Endothelial cell of umbilical vein (primary cell): ENCODE data around the gene HOXB4. TPM values are rescaled to one million over a fixed set of nuclear protein-coding genes. Genes with fewer than 3 reads are reported as not detected.
A peak's percentile ranks its signal among the peaks of the same experiment; 100 is the strongest.

Experiments used
- BruUV-seq: library from RNA; stranded (reverse); fragments of 400-500 nt; replicated peaks from 2 replicates; lab custom pipeline; 2021; lab: Mats Ljungman, UMichigan
- CTCF ChIA-PET: fragments of 300-600, 350-600 bp; sonication (Branson Sonifier 250); formaldehyde crosslinking; loops from one replicate; lab custom pipeline; 2021; ENCODE audit warnings: antibody characterized with exemption, inconsistent platforms; lab: Charles Lee
- POLR2A ChIA-PET: fragments of 300-600, 350-600 bp; sonication (Branson Sonifier 250); formaldehyde crosslinking; loops from one replicate; lab custom pipeline; 2021; ENCODE audit warnings: antibody characterized with exemption, inconsistent platforms; lab: Charles Lee
- DNase-seq: peaks from one replicate; pipeline ENCODE4 v3.0.0-alpha.2; 2011; ENCODE audit warnings: low read depth, low spot score
- FAIRE-seq: peaks from 2 replicates; lab custom pipeline; 2011; peaks lifted over from hg19 to GRCh38; lab: Jason Lieb, UNC
- H2AFZ ChIP-seq: 2 replicates; pipeline ENCODE4 v1.6.0; 2012; ENCODE audit warnings: low read depth, low read length, control low read depth, inconsistent platforms
- H3K27ac ChIP-seq: 2 replicates; pipeline ENCODE4 v1.5.1; 2011; ENCODE audit warnings: low read depth, mild to moderate bottlenecking, control low read depth, low read length, moderate library complexity; ENCODE audit not compliant: insufficient read depth
- H3K27me3 ChIP-seq, 2 experiments: 2 replicates each; pipeline versions ENCODE4 v1.6.0 to v1.6.1; 2011; ENCODE audit warnings: low read length in 2 of 2, mixed read lengths in 1 of 2; ENCODE audit not compliant: control insufficient read depth in 2 of 2, insufficient read depth in 2 of 2
- H3K36me3 ChIP-seq, 2 experiments: 2 replicates in 1 of 2; 3 replicates in 1 of 2; pipeline ENCODE4 v1.5.1; 2011; ENCODE audit warnings: low read length in 2 of 2, mild to moderate bottlenecking in 1 of 2, moderate library complexity in 1 of 2; ENCODE audit not compliant: control insufficient read depth in 2 of 2, insufficient read depth in 2 of 2; ENCODE audit errors: extremely low read depth in 1 of 2
- H3K4me1 ChIP-seq: 3 replicates; pipeline ENCODE4 v1.5.1; 2011; ENCODE audit warnings: mild to moderate bottlenecking, low read length; ENCODE audit not compliant: control insufficient read depth, insufficient read depth; ENCODE audit errors: extremely low read depth
- H3K4me2 ChIP-seq: 2 replicates; pipeline ENCODE4 v1.6.1; 2011; ENCODE audit warnings: low read length, control low read depth, mixed read lengths; ENCODE audit not compliant: insufficient read depth
- H3K4me3 ChIP-seq, 3 experiments: fragments of 200-600 bp in 1 of 3; sonication (generic), shearing (Covaris generic) in 1 of 3; replicated peaks in 1 of 3; 2 replicates each; pipeline ENCODE4 v1.5.1; 2011 to 2016; ENCODE audit warnings: control low read depth in 3 of 3, low read length in 3 of 3, mild to moderate bottlenecking in 2 of 3, inconsistent platforms in 1 of 3, low read depth in 1 of 3, moderate library complexity in 1 of 3; ENCODE audit not compliant: insufficient read depth in 1 of 3
- H3K79me2 ChIP-seq: 2 replicates; pipeline ENCODE4 v1.6.0; 2012; ENCODE audit warnings: low read length, inconsistent platforms; ENCODE audit not compliant: control insufficient read depth, insufficient read depth
- H3K9ac ChIP-seq: replicated peaks from 2 replicates; pipeline ENCODE3; 2011; ENCODE audit warnings: low read length, control low read depth; ENCODE audit not compliant: insufficient read depth; ENCODE audit errors: extremely low read depth
- H3K9me1 ChIP-seq: replicated peaks from 3 replicates; pipeline ENCODE4 v1.6.0; 2011; ENCODE audit warnings: mild to moderate bottlenecking, low read length; ENCODE audit not compliant: control insufficient read depth, insufficient read depth; ENCODE audit errors: extremely low read depth
- H3K9me3 ChIP-seq: replicated peaks from 2 replicates; pipeline ENCODE4 v1.5.1; 2012; ENCODE audit warnings: low read length, inconsistent platforms; ENCODE audit not compliant: control insufficient read depth, insufficient read depth
- H4K20me1 ChIP-seq: replicated peaks from 2 replicates; pipeline ENCODE3; 2011; ENCODE audit warnings: mild to moderate bottlenecking, low read length; ENCODE audit not compliant: control insufficient read depth, insufficient read depth; ENCODE audit errors: extremely low read depth
- CTCF ChIP-seq, 2 donors: IDR thresholded peaks; 1 replicate in 1 of 2; 2 replicates in 1 of 2; pipeline ENCODE4 v1.5.1; 2011; ENCODE audit warnings: low read length in 2 of 2, mild to moderate bottlenecking in 2 of 2, moderate library complexity in 2 of 2, control low read depth in 1 of 2, inconsistent platforms in 1 of 2, low read depth in 1 of 2; ENCODE audit not compliant: insufficient read depth in 1 of 2; ENCODE audit errors: extremely low read depth in 1 of 2
- EZH2 ChIP-seq: IDR thresholded peaks from 2 replicates; pipeline ENCODE4 v1.6.1; 2012; ENCODE audit warnings: borderline replicate concordance, low read depth, mild to moderate bottlenecking, moderate library complexity, low read length, inconsistent platforms; ENCODE audit not compliant: severe bottlenecking
- FOS ChIP-seq: IDR thresholded peaks from 2 replicates; pipeline ENCODE4 v1.6.1; 2011; ENCODE audit warnings: mild to moderate bottlenecking, low read length, moderate library complexity, borderline replicate concordance; ENCODE audit not compliant: insufficient read depth
- GATA2 ChIP-seq: IDR thresholded peaks from 2 replicates; pipeline ENCODE4 v1.7.0; 2011; ENCODE audit warnings: low read depth, mild to moderate bottlenecking, moderate library complexity, mixed read lengths, low read length; ENCODE audit not compliant: insufficient read length, insufficient read depth
- JUN ChIP-seq: IDR thresholded peaks from 2 replicates; pipeline ENCODE4 v1.6.1; 2011; ENCODE audit warnings: borderline replicate concordance, low read depth; ENCODE audit not compliant: insufficient read length, insufficient read depth
- MAX ChIP-seq: IDR thresholded peaks from 2 replicates; pipeline ENCODE4 v1.6.1; 2011; ENCODE audit not compliant: insufficient read depth, insufficient read length
- MYC ChIP-seq: IDR thresholded peaks from one replicate; pipeline ENCODE4 v1.6.1; 2011; ENCODE audit warnings: mild to moderate bottlenecking, low read depth, low read length
- POLR2A ChIP-seq: IDR thresholded peaks from 2 replicates; pipeline ENCODE4 v1.6.1; 2012; ENCODE audit warnings: low read depth, mild to moderate bottlenecking, control low read depth, low read length
- POLR2AphosphoS5 ChIP-seq: IDR thresholded peaks from 2 replicates; pipeline ENCODE4 v1.6.1; 2012; ENCODE audit warnings: low read depth, mild to moderate bottlenecking, control low read depth, low read length, moderate library complexity; ENCODE audit not compliant: insufficient read depth
- dilution Hi-C: fragments of 300-500 bp; cut with MboI; formaldehyde crosslinking; loops from one replicate; pipeline ENCODE4 v1.15.0; 2019; ENCODE audit warnings: low sequenced_read_pairs; ENCODE audit not compliant: extremely low pct_ligation_motif_present
- intact Hi-C: fragments of 100-400 bp; cut with micrococcal nuclease; formaldehyde crosslinking; loops from one replicate; pipeline ENCODE4 v1.10.0; 2022
- polyA plus RNA-seq, 4 experiments: library from polyadenylated mRNA; depleted of rRNA in 3 of 4; stranded (reverse) in 3 of 4; unstranded in 1 of 4; fragments of >200 nt; gene quantifications; 2 replicates each; pipeline versions ENCODE4 v1.2.1 to v1.2.3, GENCODE V29; 2011 to 2012; ENCODE audit warnings: missing spikeins in 1 of 4
- total RNA-seq: library from RNA; stranded (reverse); gene quantifications from 2 replicates; pipeline ENCODE4 v1.2.3, GENCODE V29; 2021

HOXB4 gene
- total and polyA plus RNA-seq, 2 donors (not counting 3 experiments of a cell fraction or from before 2014, with no cell fraction given): 4.6 to 13.1 TPM

- Histone ChIP-seq H3K9ac (peak overlapping the region; percentile 55), H3K27ac (peak overlapping the region; percentile 71), H3K79me2 (peaks cover 91% of the 10 kb centered on the region), H4K20me1 (no peaks in the 10 kb centered on the region), H3K27me3 (no peaks in the 10 kb centered on the region), H3K9me1 (no peaks in the 10 kb centered on the region), H3K4me3 (peak overlapping the region; percentile 14 to 67 (median 20)), H3K9me3 (no peaks in the 10 kb centered on the region), H2AFZ (no peak overlapping the region), H3K36me3 (peaks cover 0 to 2% of the 10 kb centered on the region in 2 experiments), H3K4me2 (peak overlapping the region; percentile 89), H3K4me1 (peaks cover 53% of the 10 kb centered on the region)
- CTCF ChIA-PET: interaction anchor here (0.9 to 1.2 kb wide), 4 partner anchors 13 to 321 kb away, joined by 3 to 6 read pairs (median 4); no protein-coding TSS in a partner anchor
- no peak for FAIRE-seq
- TF ChIP-seq MYC (no peak), EZH2 (no peak), FOS (no peak)
- BruUV-seq: no TSS peak
- dilution Hi-C loops: no loop called here
- intact Hi-C loops: loop anchor here (1.0 kb wide), 1 partner anchor 36 kb away; no protein-coding TSS in a partner anchor
- peak; percentile 79 for DNase-seq
- POLR2A ChIA-PET: interaction anchor here (0.7 to 1.0 kb wide), 3 partner anchors 13 to 366 kb away, joined by 3 to 6 read pairs (median 3); no protein-coding TSS in a partner anchor
These were observed 1.8 kb upstream of the HOXB4 start for GRCh38 chr17:48579760-48580554.

- Histone ChIP-seq H3K27me3 (no peaks in the 10 kb centered on the region), H4K20me1 (no peaks in the 10 kb centered on the region), H2AFZ (no peak overlapping the region), H3K36me3 (peaks cover 0 to 2% of the 10 kb centered on the region in 2 experiments), H3K9me1 (no peaks in the 10 kb centered on the region), H3K4me1 (peaks cover 57% of the 10 kb centered on the region), H3K4me2 (peak overlapping the region; percentile 89), H3K4me3 (peak overlapping the region; percentile 51 to 69 (median 67)), H3K79me2 (peaks cover 93% of the 10 kb centered on the region), H3K9me3 (no peaks in the 10 kb centered on the region), H3K27ac (peak overlapping the region; percentile 71), H3K9ac (peak overlapping the region; percentile 55)
- dilution Hi-C loops: no loop called here
- BruUV-seq: no TSS peak
- FAIRE-seq: no peak
- intact Hi-C loops: no loop called here
- POLR2A ChIA-PET: interaction anchor here (0.7 kb wide), 1 partner anchor 13 kb away, joined by 6 read pairs; no protein-coding TSS in a partner anchor
- DNase-seq: peak; percentile 77
- TF ChIP-seq POLR2A (no peak), FOS (no peak), CTCF (IDR thresholded peaks at IDR 0.05; ENCODE audit: extremely low read depth in 1 of 2, insufficient read depth in 1 of 2, low read depth in 1 of 2, low read length in 2 of 2) (no peak), MAX (no peak), POLR2AphosphoS5 (no peak), EZH2 (no peak), GATA2 (no peak), JUN (no peak), MYC (no peak)
- CTCF ChIA-PET: interaction anchor here (0.6 to 1.2 kb wide), 4 partner anchors 12 to 229 kb away, joined by 3 to 6 read pairs (median 3); no protein-coding TSS in a partner anchor
These were observed 1.3 kb upstream of the HOXB4 start for GRCh38 chr17:48579471-48579759.
